ENCODE data around the gene KRT86.
A peak's percentile ranks its signal among the peaks of the same experiment; 100 is the strongest.

KRT86 gene

DNA sequence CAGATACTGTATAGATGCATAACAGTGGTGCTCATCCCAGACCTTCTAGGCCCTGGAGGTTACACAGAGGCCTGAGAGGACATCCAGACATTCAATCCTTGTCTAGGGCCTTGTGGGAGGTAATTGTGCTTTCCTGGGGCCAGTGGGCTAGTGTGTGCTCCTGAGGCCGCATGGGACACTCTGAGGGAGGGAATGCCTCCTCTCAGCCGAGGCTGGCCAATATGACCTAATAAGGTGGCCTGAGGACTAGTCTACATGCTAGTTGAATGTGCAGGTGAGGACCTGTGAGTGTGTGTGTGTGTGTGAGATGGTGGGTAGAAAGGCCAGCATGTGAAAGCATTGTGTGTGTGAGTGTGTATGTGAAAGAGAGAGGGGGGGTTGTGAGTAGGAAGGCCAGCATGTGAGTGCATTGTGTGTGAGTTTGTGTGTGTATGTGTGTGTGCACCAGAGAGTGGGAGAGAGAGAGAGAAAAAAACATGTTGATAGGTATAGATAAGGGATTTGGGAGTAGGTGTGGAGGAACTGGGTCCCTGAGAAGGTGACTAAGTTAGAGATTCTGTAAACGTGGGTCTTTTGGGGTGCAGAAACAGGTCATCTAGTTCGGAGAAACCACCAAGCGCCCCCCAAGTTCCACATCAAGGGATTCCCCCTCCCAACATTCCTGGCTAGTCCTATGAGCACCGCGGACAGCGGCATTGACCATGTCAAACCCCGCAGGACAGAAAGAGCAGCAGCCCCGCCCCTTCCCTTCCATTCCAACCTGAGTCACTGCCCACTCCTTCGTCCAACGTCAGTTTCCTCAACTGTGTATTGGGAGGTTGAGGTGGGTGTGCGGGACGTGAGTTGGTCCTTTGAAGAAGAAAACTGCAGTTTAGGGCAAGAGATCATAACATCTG, 26.6 kb downstream of the KRT86 start:
- TF ChIP-seq FOXM1 (IDR thresholded peaks at IDR 0.05; ENCODE audit: borderline replicate concordance, low read depth) (no peak), RAD21 (IDR thresholded peaks at IDR 0.05; ENCODE audit: low read depth) (no peak), ZBTB7A (IDR thresholded peaks at IDR 0.05; ENCODE audit: low read depth) (0 out of 2 replicates have a peak, but pooled peaks have one; percentile 40), YY1 (IDR thresholded peaks at IDR 0.05; ENCODE audit: low read depth) (no peak), TEAD4 (IDR thresholded peaks at IDR 0.05) (peak; percentile 63), USF1 (IDR thresholded peaks at IDR 0.05) (no peak), NFIC (IDR thresholded peaks at IDR 0.05) (no peak), CEBPB (IDR thresholded peaks at IDR 0.05) (no peak), EGR1 (IDR thresholded peaks at IDR 0.05) (no peak), CREB1 (IDR thresholded peaks at IDR 0.05; ENCODE audit: low read depth) (no peak), TAF1 (IDR thresholded peaks at IDR 0.05; ENCODE audit: low read depth) (no peak), MAX (IDR thresholded peaks at IDR 0.05) (no peak), EP300 (IDR thresholded peaks at IDR 0.05; ENCODE audit: borderline replicate concordance) (no peak), TCF12 (IDR thresholded peaks at IDR 0.05; ENCODE audit: low read depth) (no peak)
- TF ChIP-seq, protein P1, sequence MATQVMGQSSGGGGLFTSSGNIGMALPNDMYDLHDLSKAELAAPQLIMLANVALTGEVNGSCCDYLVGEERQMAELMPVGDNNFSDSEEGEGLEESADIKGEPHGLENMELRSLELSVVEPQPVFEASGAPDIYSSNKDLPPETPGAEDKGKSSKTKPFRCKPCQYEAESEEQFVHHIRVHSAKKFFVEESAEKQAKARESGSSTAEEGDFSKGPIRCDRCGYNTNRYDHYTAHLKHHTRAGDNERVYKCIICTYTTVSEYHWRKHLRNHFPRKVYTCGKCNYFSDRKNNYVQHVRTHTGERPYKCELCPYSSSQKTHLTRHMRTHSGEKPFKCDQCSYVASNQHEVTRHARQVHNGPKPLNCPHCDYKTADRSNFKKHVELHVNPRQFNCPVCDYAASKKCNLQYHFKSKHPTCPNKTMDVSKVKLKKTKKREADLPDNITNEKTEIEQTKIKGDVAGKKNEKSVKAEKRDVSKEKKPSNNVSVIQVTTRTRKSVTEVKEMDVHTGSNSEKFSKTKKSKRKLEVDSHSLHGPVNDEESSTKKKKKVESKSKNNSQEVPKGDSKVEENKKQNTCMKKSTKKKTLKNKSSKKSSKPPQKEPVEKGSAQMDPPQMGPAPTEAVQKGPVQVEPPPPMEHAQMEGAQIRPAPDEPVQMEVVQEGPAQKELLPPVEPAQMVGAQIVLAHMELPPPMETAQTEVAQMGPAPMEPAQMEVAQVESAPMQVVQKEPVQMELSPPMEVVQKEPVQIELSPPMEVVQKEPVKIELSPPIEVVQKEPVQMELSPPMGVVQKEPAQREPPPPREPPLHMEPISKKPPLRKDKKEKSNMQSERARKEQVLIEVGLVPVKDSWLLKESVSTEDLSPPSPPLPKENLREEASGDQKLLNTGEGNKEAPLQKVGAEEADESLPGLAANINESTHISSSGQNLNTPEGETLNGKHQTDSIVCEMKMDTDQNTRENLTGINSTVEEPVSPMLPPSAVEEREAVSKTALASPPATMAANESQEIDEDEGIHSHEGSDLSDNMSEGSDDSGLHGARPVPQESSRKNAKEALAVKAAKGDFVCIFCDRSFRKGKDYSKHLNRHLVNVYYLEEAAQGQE (IDR thresholded peaks at IDR 0.05; ENCODE audit: low read depth), result peak; percentile 93

DNA sequence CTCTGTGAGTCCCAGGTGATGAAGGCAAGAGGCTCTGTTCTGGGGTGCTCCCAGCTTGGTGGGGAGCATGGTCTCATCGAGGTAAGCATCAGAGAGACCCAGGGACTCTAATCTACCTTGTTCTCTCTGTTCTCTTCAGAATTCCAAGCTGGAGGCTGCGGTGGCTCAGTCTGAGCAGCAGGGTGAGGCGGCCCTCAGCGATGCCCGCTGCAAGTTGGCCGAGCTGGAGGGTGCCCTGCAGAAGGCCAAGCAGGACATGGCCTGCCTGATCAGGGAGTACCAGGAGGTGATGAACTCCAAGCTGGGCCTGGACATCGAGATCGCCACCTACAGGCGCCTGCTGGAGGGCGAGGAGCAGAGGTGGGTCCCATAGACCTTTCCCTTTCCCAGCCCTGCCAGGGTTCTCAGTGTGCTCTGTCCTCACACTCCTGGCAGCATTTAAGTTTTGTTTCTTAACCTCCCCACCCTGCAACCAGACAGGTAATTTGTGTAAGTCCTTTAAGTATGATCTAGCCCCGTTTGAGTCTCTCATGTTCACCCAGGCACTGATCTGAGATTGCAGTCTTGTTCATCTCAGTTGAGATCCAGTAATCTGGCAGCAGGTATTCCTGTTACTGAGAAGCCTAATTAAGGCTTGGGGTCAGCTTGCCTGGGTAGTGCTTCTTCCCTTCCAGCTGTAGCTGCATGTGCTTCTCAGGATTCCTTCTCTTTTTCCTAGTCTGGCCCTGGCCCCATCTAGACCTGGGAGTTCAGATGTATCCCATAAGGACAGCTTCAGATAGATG, 31.7 kb downstream of the KRT86 start:
- TF ChIP-seq TCF12 (IDR thresholded peaks at IDR 0.05; ENCODE audit: low read depth), result 0 out of 2 replicates have a peak, but pooled peaks have one; percentile 9
- no peak for TF ChIP-seq FOXM1 (IDR thresholded peaks at IDR 0.05; ENCODE audit: borderline replicate concordance, low read depth)
- TF ChIP-seq RAD21 (IDR thresholded peaks at IDR 0.05; ENCODE audit: low read depth), result peak; percentile 35; the same call in 1 of the 2 replicates
- TF ChIP-seq MAX (IDR thresholded peaks at IDR 0.05), result no peak

GRCh38 chr12:52306731-52307130, 32.3 kb downstream of the KRT86 start:
- no peak for TF ChIP-seq ZBTB7A (IDR thresholded peaks at IDR 0.05; ENCODE audit: low read depth)
- no peak for TF ChIP-seq YY1 (IDR thresholded peaks at IDR 0.05; ENCODE audit: low read depth)
- TF ChIP-seq NFIC (IDR thresholded peaks at IDR 0.05), result no peak
- TF ChIP-seq TAF1 (IDR thresholded peaks at IDR 0.05; ENCODE audit: low read depth), result no peak
- TF ChIP-seq TCF12 (IDR thresholded peaks at IDR 0.05; ENCODE audit: low read depth), result no peak
- no peak for TF ChIP-seq MAX (IDR thresholded peaks at IDR 0.05)
- TF ChIP-seq EP300 (IDR thresholded peaks at IDR 0.05; ENCODE audit: borderline replicate concordance), result no peak
- TF ChIP-seq, protein P1 (IDR thresholded peaks at IDR 0.05; ENCODE audit: low read depth), result no peak
- no peak for TF ChIP-seq USF1 (IDR thresholded peaks at IDR 0.05)
- no peak for TF ChIP-seq TEAD4 (IDR thresholded peaks at IDR 0.05)
- no peak for TF ChIP-seq RAD21 (IDR thresholded peaks at IDR 0.05; ENCODE audit: low read depth)
- no peak for TF ChIP-seq FOXM1 (IDR thresholded peaks at IDR 0.05; ENCODE audit: borderline replicate concordance, low read depth)
- TF ChIP-seq CREB1 (IDR thresholded peaks at IDR 0.05; ENCODE audit: low read depth), result no peak
- TF ChIP-seq EGR1 (IDR thresholded peaks at IDR 0.05), result no peak
- TF ChIP-seq CEBPB (IDR thresholded peaks at IDR 0.05), result no peak

GRCh38 chr12:52307836-52308805, 33.7 kb downstream of the KRT86 start:
- TF ChIP-seq CREB1 (IDR thresholded peaks at IDR 0.05; ENCODE audit: low read depth) (0 out of 2 replicates have a peak, but pooled peaks have one; percentile 10), NFIC (IDR thresholded peaks at IDR 0.05) (no peak), ZBTB7A (IDR thresholded peaks at IDR 0.05; ENCODE audit: low read depth) (peak; percentile 97), FOXM1 (IDR thresholded peaks at IDR 0.05; ENCODE audit: borderline replicate concordance, low read depth) (no peak), CEBPB (IDR thresholded peaks at IDR 0.05) (no peak), TAF1 (IDR thresholded peaks at IDR 0.05; ENCODE audit: low read depth) (peak; percentile 33; the same call in 1 of the 2 replicates), USF1 (IDR thresholded peaks at IDR 0.05) (peak; percentile 14; the same call in 1 of the 2 replicates), EGR1 (IDR thresholded peaks at IDR 0.05) (peak; percentile 26; the same call in 1 of the 2 replicates), YY1 (IDR thresholded peaks at IDR 0.05; ENCODE audit: low read depth) (peak; percentile 69; the same call in 1 of the 2 replicates), EP300 (IDR thresholded peaks at IDR 0.05; ENCODE audit: borderline replicate concordance) (no peak; the same call in 1 of the 2 replicates), TCF12 (IDR thresholded peaks at IDR 0.05; ENCODE audit: low read depth) (peak; percentile 56; the same call in 1 of the 2 replicates), TEAD4 (IDR thresholded peaks at IDR 0.05) (no peak), RAD21 (IDR thresholded peaks at IDR 0.05; ENCODE audit: low read depth) (peak; percentile 11; the same call in 1 of the 2 replicates), MAX (IDR thresholded peaks at IDR 0.05) (peak; percentile 72)
- TF ChIP-seq, protein P1 (IDR thresholded peaks at IDR 0.05; ENCODE audit: low read depth), result no peak
